IPS-15b (cell line): ENCODE results near the gene OXLD1.

ENCODE experiments used
- H3K27me3 ChIP-seq: one replicate; pipeline ENCODE4 v1.6.1; 2013; ENCODE audit warnings: low read length; ENCODE audit not compliant: control insufficient read depth, insufficient read depth
- H3K36me3 ChIP-seq: one replicate; pipeline ENCODE4 v1.6.1; 2013; ENCODE audit warnings: low read length; ENCODE audit not compliant: control insufficient read depth, insufficient read depth
- H3K4me1 ChIP-seq: one replicate; pipeline ENCODE4 v1.6.1; 2013; ENCODE audit warnings: mild to moderate bottlenecking, low read length; ENCODE audit not compliant: control insufficient read depth, insufficient read depth
- H3K4me3 ChIP-seq: one replicate; pipeline ENCODE4 v1.5.1; 2013; ENCODE audit warnings: low read depth, low read length
- H3K9ac ChIP-seq: one replicate; pipeline ENCODE4 v1.6.1; 2013; ENCODE audit warnings: low read depth, mild to moderate bottlenecking, low read length
- H3K9me3 ChIP-seq: one replicate; pipeline ENCODE4 v1.6.1; 2013; ENCODE audit warnings: mild to moderate bottlenecking, low read length; ENCODE audit not compliant: control insufficient read depth, insufficient read depth

The OXLD1 gene

DNA sequence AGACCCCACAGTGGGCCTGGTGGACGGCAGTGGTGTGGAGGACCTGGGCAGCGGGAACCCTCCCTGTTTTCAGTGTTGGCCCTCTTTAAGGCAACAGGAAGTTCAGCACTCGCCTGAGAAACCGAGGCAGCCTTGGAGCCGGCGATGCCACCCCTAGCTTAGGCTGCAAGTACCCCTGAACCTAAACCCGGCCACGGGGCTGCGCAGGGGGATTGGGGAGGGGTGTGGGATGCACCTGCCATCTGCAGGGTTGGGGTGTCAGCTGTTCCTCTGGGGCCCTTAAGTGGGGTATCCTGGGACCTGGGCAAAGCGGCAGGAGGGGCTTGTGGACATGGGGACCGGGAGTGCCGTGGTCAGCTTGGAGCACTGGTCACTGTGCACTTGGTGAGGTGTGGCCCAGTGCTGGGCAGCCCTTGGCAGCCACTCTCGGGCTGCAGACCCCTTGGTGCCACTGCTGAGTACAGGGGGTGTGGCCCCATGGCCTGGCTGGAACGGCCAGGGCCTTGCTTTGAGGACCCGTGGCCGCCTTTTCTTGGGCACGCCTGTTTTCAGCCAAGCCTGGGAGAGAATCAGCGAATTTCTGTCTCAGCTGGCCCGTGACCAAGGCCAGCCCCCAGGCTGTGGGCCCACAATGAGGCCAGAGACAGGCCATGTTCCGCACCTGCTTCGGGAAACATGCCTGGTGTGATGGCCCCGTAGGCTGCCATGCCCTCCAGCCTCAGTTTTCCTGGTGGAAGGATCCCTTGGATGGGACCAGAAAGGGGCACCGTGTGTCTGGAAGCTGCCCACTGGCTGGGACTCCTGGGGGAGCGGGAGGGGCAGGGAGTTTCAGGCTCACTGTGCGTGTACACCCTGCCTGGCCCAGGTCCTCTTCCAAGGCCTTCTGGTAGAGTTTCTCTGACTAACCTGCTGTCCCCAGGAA is 41.6 kb upstream of the OXLD1 start:
- H3K9me3 ChIP-seq = no peaks in the 10 kb centered on the region
- peaks cover 31% of the 10 kb centered on the region for H3K36me3 ChIP-seq
- H3K4me1 ChIP-seq = no peaks in the 10 kb centered on the region
- no peaks in the 10 kb centered on the region for H3K27me3 ChIP-seq
- H3K4me3 ChIP-seq = no peak overlapping the region
- no peak overlapping the region for H3K9ac ChIP-seq

DNA sequence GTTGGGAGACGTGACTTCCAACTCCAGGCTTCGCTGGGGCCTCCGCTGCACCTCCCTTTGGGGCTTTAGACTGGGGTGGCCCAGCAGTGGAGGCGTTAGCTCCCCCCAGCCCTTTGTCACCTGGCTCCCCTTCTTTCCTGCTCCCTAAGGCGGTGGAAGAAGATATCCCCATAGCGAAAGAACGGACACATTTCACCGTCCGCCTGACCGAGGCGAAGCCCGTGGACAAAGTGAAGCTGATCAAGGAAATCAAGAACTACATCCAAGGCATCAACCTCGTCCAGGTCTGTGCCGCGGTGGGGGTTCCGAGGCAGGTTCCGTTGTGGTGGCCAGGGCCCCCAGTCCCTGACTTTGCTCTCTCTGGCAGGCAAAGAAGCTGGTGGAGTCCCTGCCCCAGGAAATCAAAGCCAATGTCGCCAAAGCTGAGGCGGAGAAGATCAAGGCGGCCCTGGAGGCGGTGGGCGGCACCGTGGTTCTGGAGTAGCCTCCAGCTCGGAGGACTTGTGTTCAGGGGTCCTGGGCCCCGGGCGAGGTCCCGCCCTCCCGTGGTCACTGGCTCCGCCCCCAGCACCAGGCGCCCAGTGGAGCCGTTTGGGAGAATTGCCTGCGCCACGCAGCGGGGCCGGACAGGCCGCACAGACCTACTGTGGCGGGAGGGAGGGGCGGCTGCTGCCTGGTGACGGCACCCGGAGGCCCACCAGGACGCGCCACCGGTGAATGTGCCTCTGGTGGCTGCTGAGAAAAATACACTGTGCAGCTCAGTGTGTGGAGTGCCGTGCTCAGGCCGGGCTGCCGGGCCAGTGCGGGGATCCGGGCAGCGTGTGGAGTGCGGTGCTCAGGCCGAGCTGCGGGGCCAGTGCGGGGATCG is 40.6 kb upstream of the OXLD1 start:
- Histone ChIP-seq H3K4me1 (no peaks in the 10 kb centered on the region), H3K9ac (no peak overlapping the region), H3K27me3 (no peaks in the 10 kb centered on the region), H3K36me3 (peaks cover 31% of the 10 kb centered on the region), H3K4me3 (no peak overlapping the region), H3K9me3 (no peaks in the 10 kb centered on the region)

DNA sequence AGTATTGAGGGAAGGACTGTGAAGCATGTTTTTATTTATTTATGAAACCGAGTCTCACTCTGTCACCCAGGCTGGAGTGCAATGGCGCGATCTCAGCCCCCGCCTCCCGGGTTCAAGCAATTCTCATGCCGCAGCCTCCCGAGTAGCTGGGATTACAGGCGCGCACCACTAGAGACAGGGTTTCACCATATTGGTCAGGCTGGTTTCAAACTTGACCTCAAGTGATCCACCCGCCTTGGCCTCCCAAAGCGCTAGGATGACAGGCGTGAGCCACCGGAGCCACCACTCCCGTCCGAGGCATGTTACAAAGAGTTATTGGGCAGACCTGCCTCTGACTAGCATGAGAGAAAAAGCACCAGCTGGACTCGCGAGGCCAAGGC is 39.8 kb upstream of the OXLD1 start:
- Histone ChIP-seq H3K36me3 (peaks cover 38% of the 10 kb centered on the region), H3K4me1 (no peaks in the 10 kb centered on the region), H3K4me3 (no peak overlapping the region), H3K27me3 (no peaks in the 10 kb centered on the region), H3K9me3 (no peaks in the 10 kb centered on the region), H3K9ac (no peak overlapping the region)

DNA sequence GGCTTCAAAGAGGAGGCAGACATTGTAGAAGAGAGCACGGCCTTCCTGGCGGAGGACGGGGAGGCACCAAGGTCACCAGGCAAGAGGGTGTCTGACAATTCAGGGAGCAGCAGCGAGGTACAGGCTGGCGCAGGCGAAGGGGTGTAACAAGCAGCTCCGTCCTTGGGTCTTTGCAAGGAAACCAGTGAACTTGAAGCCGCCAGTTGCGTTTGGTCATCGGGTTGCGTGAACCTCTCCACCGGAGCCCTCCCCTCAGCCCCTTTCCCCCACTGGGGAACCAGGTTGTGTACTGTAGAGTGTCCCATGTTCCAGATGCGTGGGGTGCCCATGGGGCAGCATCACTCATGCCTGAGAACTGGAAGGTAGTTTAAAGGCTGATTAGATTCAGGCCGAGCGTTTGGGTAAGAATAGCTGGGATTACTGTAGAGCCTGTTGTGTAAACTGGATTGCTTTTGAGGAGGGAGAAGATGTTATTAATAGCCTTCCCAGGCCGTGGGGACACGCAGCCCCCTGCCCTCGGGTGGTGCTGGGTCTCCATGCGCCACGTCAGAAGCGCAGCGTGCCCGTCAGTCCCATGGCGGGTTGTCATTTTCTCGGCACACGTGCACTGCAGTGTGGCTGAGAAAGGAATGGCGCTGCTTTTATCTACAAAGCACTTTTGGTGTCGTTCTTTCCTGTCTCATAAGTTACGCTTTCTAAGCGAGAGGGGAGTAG is 39.3 kb upstream of the OXLD1 start:
- Histone ChIP-seq H3K9me3 (no peaks in the 10 kb centered on the region), H3K4me3 (no peak overlapping the region), H3K27me3 (no peaks in the 10 kb centered on the region), H3K36me3 (peaks cover 44% of the 10 kb centered on the region), H3K4me1 (no peaks in the 10 kb centered on the region), H3K9ac (no peak overlapping the region)

DNA sequence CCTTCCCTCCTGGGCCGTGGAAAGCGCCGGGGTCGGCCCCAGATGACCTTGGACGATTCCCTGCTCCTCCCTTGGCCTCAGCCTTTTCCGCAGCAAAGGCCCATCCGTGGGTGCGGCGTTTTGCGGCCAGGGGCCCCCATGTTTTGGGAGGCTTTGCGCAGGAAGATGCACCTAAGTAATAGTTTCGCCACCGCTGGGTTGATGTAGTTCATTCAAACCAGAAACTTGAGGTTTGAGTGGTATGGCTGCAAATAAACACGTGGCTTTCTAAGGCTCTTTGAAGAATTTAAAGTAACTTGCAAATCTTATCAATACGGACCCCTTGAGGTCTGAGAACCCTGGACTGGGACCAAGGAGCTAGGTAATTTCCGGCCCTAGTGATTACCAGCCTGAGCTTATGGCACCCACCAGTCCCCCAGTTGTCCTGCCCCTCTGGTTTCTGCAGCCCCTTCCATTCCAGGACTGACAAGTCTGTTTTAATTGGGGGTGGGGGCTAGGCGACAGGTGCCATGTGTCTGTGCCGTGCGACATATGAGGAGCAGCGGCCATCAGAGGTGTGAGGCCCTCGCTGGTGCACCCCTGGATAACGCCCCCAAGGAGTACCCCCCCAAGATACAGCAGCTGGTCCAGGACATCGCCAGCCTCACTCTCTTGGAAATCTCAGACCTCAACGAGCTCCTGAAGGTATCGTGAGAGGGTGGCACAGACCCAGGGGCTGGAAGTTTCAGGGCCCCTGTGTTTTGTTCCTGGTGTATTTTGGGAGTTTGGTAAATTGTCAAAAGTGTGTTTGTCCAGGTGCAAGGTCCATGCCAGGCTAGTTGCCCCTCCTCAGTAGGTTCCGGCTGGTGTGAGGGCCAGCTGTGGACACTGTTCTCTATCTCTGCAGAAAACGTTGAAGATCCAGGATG is 37.6 kb upstream of the OXLD1 start:
- peaks cover 50% of the 10 kb centered on the region for H3K36me3 ChIP-seq

DNA sequence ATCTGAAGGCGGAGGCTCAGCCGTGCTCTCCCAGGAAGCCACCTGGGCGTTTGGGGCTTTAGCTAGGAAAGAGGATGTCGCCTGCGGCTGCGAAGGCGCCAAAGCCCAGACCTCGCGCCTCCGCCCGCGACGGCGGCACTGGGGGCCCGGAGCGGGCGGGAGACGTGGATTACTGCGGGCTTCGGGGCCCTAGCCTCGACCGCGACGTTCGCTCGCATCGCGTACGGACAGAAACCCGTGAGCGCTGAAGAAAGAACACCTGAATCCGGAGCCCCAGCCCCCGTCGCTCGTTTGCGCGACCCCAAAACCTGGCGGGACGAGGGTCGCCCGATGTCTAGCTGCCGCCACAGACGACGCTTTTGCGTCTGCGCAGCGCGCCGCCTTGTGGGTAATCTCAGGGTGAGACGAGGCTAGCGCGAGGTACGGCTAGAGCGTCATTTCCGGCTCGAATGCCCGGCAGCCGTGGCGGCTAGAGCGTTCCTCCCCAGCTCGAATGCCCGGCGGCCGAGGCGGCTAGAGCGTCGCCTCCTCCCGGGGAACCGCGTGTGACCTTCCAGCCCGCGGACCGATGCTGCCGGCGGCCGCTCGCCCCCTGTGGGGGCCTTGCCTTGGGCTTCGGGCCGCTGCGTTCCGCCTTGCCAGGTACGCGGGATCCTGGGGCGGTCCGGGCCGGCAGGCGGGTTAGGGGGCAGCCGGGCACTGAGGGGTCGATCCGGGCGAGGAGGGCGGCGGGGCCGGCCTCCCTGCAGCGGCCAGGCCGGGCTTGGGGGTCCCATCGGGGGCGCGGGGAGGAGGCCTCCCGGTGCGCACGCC is 36.7 kb upstream of the OXLD1 start, which contains the start of gene MRPL12:
Gene MRPL12 (plus strand): TSS at position 434 of the 813 bp plus-strand sequence. CDS start 135 bp downstream, at position 569.
- Histone ChIP-seq H3K9me3 (no peaks in the 10 kb centered on the region), H3K4me1 (no peaks in the 10 kb centered on the region), H3K4me3 (peak within 1 kb of the TSS; percentile 95), H3K27me3 (no peaks in the 10 kb centered on the region), H3K36me3 (peaks cover 52% of the 10 kb centered on the region), H3K9ac (peak within 1 kb of the TSS; percentile 98)

More for the DNA sequence above, 37.6 kb upstream of the OXLD1 start:
- H3K4me1 ChIP-seq = no peaks in the 10 kb centered on the region
- peak overlapping the region; percentile 98 for H3K9ac ChIP-seq
- H3K4me3 ChIP-seq = peak overlapping the region; percentile 95
- H3K27me3 ChIP-seq = no peaks in the 10 kb centered on the region
- H3K9me3 ChIP-seq = no peaks in the 10 kb centered on the region

DNA sequence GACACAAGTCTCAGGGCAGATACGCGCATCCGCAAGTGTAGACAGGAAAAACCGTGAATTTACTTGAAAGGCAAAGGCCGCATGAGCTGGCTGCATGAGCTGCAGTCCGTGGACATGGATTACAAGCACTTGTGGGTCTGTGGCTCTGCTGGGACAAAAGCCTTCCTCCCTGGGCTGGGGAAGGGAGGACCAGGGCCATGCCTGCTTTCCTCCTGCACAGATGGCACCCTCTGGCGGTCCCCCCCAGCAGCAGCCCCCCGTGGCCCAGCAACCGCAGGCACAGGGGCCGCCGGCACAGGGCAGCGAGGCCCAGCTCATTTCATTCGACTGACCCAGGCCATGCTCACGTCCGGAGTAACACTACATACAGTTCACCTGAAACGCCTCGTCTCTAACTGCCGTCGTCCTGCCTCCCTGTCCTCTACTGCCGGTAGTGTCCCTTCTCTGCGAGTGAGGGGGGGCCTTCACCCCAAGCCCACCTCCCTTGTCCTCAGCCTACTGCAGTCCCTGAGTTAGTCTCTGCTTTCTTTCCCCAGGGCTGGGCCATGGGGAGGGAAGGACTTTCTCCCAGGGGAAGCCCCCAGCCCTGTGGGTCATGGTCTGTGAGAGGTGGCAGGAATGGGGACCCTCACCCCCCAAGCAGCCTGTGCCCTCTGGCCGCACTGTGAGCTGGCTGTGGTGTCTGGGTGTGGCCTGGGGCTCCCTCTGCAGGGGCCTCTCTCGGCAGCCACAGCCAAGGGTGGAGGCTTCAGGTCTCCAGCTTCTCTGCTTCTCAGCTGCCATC is 35.1 kb upstream of the OXLD1 start:
- Histone ChIP-seq H3K9ac (no peak overlapping the region), H3K4me3 (no peak overlapping the region), H3K9me3 (no peaks in the 10 kb centered on the region), H3K4me1 (no peaks in the 10 kb centered on the region), H3K27me3 (no peaks in the 10 kb centered on the region), H3K36me3 (peaks cover 41% of the 10 kb centered on the region)

DNA sequence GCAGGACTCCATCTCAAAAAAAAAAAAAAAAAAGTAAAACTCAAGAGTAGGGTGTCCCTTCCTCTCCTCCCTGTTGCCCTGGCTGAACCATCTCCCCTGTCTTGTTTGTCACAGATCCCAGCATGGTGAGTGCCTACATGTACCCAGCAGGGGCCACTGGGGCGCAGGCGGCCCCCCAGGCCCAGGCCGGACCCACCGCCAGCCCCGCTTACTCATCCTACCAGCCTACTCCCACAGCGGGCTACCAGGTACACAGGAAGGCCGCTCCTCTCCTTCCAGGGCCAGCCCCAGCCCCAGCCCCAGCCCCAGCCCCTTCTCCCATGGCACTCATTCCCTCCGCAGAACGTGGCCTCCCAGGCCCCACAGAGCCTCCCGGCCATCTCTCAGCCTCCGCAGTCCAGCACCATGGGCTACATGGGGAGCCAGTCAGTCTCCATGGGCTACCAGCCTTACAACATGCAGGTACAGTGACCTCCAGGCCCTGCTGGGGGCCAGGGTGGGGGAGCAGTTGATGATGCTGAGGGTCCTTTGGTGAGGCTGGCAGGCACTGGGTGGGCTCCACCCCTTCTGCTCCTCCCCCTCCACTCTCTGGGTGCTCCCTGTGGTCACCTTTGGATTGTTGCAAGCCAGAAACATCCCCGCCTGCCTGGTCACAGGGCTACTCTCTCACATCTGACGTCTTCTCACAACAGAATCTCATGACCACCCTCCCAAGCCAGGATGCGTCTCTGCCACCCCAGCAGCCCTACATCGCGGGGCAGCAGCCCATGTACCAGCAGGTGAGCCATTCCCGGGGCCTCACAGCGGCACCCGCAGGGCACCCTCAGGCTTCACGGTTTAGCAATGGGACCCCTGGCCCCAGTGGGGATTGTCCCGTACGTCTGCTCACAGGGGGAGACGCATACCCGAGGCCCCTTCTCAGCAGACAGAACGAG is 34.2 kb upstream of the OXLD1 start:
- H3K36me3 ChIP-seq = peaks cover 47% of the 10 kb centered on the region
- H3K27me3 ChIP-seq = no peaks in the 10 kb centered on the region
- no peak overlapping the region for H3K4me3 ChIP-seq
- no peaks in the 10 kb centered on the region for H3K4me1 ChIP-seq
- no peaks in the 10 kb centered on the region for H3K9me3 ChIP-seq
- H3K9ac ChIP-seq = no peak overlapping the region
